SU-DHL-6 (cell line): Measurements from ENCODE around the gene ARAF.

Experiments
- CTCF ChIP-seq: fragments of 200-600 bp; sonication (generic); IDR thresholded peaks from one replicate; pipeline ENCODE4 v1.5.1; 2017; ENCODE audit warnings: antibody characterized with exemption, mild to moderate bottlenecking, low read length, moderate library complexity; ENCODE audit not compliant: insufficient read depth, poor library complexity, severe bottlenecking
- EZH2phosphoT487 ChIP-seq: fragments of 200-600 bp; sonication (generic), shearing (Covaris generic); conservative IDR thresholded peaks from 2 replicates; pipeline ENCODE4 v1.6.1; 2018; ENCODE audit warnings: mild to moderate bottlenecking, antibody characterized with exemption, low read length, moderate library complexity, mixed read lengths

- TF ChIP-seq CTCF = no peak
- TF ChIP-seq EZH2phosphoT487 = no peak
Observed at GRCh38 chrX:47605024-47605423, 44.0 kb downstream of the ARAF start.
